ENCODE measurements around the gene ANAPC4. TPM values are rescaled to one million over a fixed set of nuclear protein-coding genes. Genes with fewer than 3 reads are reported as not detected.

ANAPC4 gene
- total and polyA plus RNA-seq, 2 of the 8 experiments (the other 6 are each of a cell fraction or from before 2014, with no cell fraction given) = 8.7 to 31.6 TPM

DNA sequence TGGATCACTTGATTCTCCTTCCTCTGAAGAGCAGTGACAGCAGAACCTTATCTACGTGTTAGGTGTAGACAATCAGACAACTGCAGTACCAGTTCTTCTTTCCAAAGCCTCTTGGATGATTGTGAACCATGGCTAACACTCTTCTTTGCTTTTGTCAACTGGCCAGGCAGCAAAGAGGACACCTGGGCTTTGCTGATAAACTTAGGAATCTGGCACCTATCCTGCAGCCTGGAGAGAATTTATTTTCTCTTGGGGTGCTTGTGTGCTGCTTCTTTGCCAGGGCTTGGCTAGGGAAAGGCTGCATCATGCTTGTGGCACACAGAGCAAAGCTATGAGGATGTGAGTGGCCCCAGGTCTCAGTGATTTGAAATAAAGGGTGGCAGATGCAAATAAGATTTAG is 77.4 kb downstream of the ANAPC4 start:
- Histone ChIP-seq H3K79me1 (ENCODE audit: low read depth, low read length) (no peaks in the 10 kb centered on the region), H3K27me3 (replicated peaks in 1 of 4; ENCODE audit: control insufficient read depth in 3 of 4, extremely low read depth in 1 of 4, insufficient read depth in 3 of 4, low read length in 3 of 4) (no peaks in the 10 kb centered on the region), H2AFZ (ENCODE audit: low read length) (no peak overlapping the region), H3K23me2 (ENCODE audit: low read depth, low read length) (no peaks in the 10 kb centered on the region), H3K56ac (replicated peaks; ENCODE audit: insufficient read length, low read depth, low read length) (no peak overlapping the region), H2BK120ac (replicated peaks; ENCODE audit: low read depth, low read length) (no peak overlapping the region), H4K20me1 (replicated peaks in 1 of 2; ENCODE audit: control insufficient read depth in 1 of 2, insufficient read depth in 2 of 2, low read length in 2 of 2) (no peaks in the 10 kb centered on the region), H3K9ac (replicated peaks in 1 of 4; ENCODE audit: extremely low read depth in 1 of 4, low read depth in 3 of 4, low read length in 3 of 4) (no peak overlapping the region), H3K23ac (ENCODE audit: insufficient read length) (no peak overlapping the region), H3K14ac (ENCODE audit: insufficient read length) (no peak overlapping the region), H3K27ac (ENCODE audit: low read depth, low read length) (no peak overlapping the region), H4K91ac (replicated peaks; ENCODE audit: insufficient read length, low read length) (no peak overlapping the region), H4K8ac (ENCODE audit: extremely low read depth, insufficient read depth, low read length) (no peak overlapping the region), H2BK12ac (ENCODE audit: low read depth, low read length) (no peak overlapping the region), H3K4me3 (ENCODE audit: extremely low read depth in 1 of 4, insufficient read depth in 2 of 4, low read depth in 3 of 4, low read length in 4 of 4) (no peak overlapping the region), H3K4me2 (ENCODE audit: insufficient read depth in 1 of 2, low read depth in 2 of 2, low read length in 2 of 2) (no peak overlapping the region), H3K36me3 (ENCODE audit: control insufficient read depth in 2 of 4, insufficient read depth in 4 of 4, low read length in 3 of 4) (no peaks in the 10 kb centered on the region), H3K79me2 (ENCODE audit: control insufficient read depth in 1 of 2, insufficient read depth in 2 of 2, low read length in 2 of 2) (no peaks in the 10 kb centered on the region), H2AK5ac (ENCODE audit: low read depth, low read length) (no peak overlapping the region), H2BK20ac (ENCODE audit: low read length) (no peak overlapping the region), H2BK5ac (ENCODE audit: low read depth, low read length) (no peak overlapping the region), H3K9me3 (ENCODE audit: insufficient read depth in 2 of 2, low read depth in 1 of 2, low read length in 1 of 2) (no peaks in the 10 kb centered on the region), H3K4ac (replicated peaks; ENCODE audit: insufficient read length, low read depth, low read length) (no peak overlapping the region), H3K4me1 (replicated peaks in 1 of 4; ENCODE audit: control insufficient read depth in 3 of 4, insufficient read depth in 4 of 4, low read length in 3 of 4) (peaks cover 0 to 5% (median 3%) of the 10 kb centered on the region in 4 experiments; a peak in 4 of 7 replicates), H4K5ac (ENCODE audit: insufficient read length, low read depth, low read length) (no peak overlapping the region), H2BK15ac (ENCODE audit: low read length) (no peak overlapping the region), H3K18ac (ENCODE audit: extremely low read depth, low read length) (no peak overlapping the region)
- DNase-seq (ENCODE audit: low read depth in 1 of 2, low spot score in 2 of 2) (no peak), FAIRE-seq (no peak)
- WGBS, 2 experiments (ENCODE audit: extremely low coverage in 1 of 2, insufficient coverage in 1 of 2, insufficient read length in 1 of 2, insufficient replicate concordance in 2 of 2, low coverage in 1 of 2, low lambda C conversion rate in 2 of 2, missing lambda C conversion rate in 1 of 2) = 100% methylated on average over 1 of the region's 1 CpG; no CpG with 5 or more reads in 1 of the 2 experiments
- ChIA-PET POLR2A (ENCODE audit: partially characterized antibody) (interaction anchor here (0.7 kb wide), 1 partner anchor 15 kb away, joined by 3 read pairs; no protein-coding TSS in a partner anchor), CTCF (ENCODE audit: partially characterized antibody) (interaction anchor here (3.0 kb wide), 1 partner anchor 13 kb away, joined by 22 read pairs; no protein-coding TSS in a partner anchor)
- TF ChIP-seq SP4 (IDR thresholded peaks at IDR 0.05; ENCODE audit: low read length) = no peak
- no peak for TF ChIP-seq SUZ12 (IDR thresholded peaks at IDR 0.05; ENCODE audit: low read length)
- TF ChIP-seq MAFK (IDR thresholded peaks at IDR 0.05; ENCODE audit: low read depth, low read length) = no peak
- no peak for TF ChIP-seq HDAC2 (IDR thresholded peaks at IDR 0.05; ENCODE audit: borderline replicate concordance in 1 of 2, low read depth in 2 of 2, low read length in 2 of 2)

All from H1 (cell line).